HEK293 (cell line): Measurements from ENCODE around the gene CHCHD6.

ENCODE experiments used
- CTCF ChIA-PET: fragments of 350-600 bp; formaldehyde crosslinking; extraction: SDS; loops from one replicate; lab custom pipeline; 2021; ENCODE audit warnings: antibody characterized with exemption; lab: Yijun Ruan, JAX
- POLR2A ChIA-PET: fragments of 300-600 bp; formaldehyde crosslinking; extraction: SDS; loops from one replicate; lab custom pipeline; 2020; ENCODE audit warnings: antibody characterized with exemption, inconsistent platforms; lab: Yijun Ruan, JAX
- H3K27ac ChIP-seq: fragments of 200-500 bp; sonication (Bioruptor generic); 2 replicates; pipeline ENCODE4 v1.5.1; 2014; ENCODE audit warnings: low read depth, low read length, control low read depth, inconsistent platforms; ENCODE audit errors: extremely low read depth
- H3K36me3 ChIP-seq, 2 experiments: fragments of 200-500 bp in 1 of 2; sonication (Bioruptor generic) in 1 of 2; 1 replicate in 1 of 2; 2 replicates in 1 of 2; pipeline ENCODE4 v1.5.1; 2014 to 2017; ENCODE audit warnings: inconsistent platforms in 2 of 2, low read length in 2 of 2; ENCODE audit not compliant: control insufficient read depth in 2 of 2, insufficient read depth in 1 of 2
- H3K4me1 ChIP-seq: fragments of 200-500 bp; sonication (Bioruptor generic); 2 replicates; pipeline ENCODE4 v1.5.1; 2014; ENCODE audit warnings: mild to moderate bottlenecking, low read length, inconsistent platforms; ENCODE audit not compliant: control insufficient read depth, insufficient read depth
- H3K4me3 ChIP-seq: 2 replicates; pipeline ENCODE4 v1.5.1; 2011; ENCODE audit warnings: low read depth, mild to moderate bottlenecking, control low read depth, low read length, moderate library complexity
- H3K9me3 ChIP-seq: fragments of 200-500 bp; sonication (Bioruptor generic); 2 replicates; pipeline ENCODE4 v1.5.1; 2014; ENCODE audit warnings: low read depth, low read length, inconsistent platforms; ENCODE audit not compliant: control insufficient read depth, insufficient read depth
- EGR2 ChIP-seq: fragments of 450-650 bp; formaldehyde crosslinking; IDR thresholded peaks from 2 replicates; pipeline ENCODE4 v1.5.1; 2016; ENCODE audit warnings: low read depth, missing biosample characterization, missing genetic modification characterization
- KLF8 ChIP-seq: fragments of 450-650 bp; formaldehyde crosslinking; IDR thresholded peaks from 2 replicates; pipeline ENCODE4 v1.5.1; 2016; ENCODE audit warnings: missing biosample characterization, missing genetic modification characterization
- SCRT2 ChIP-seq: fragments of 450-650 bp; formaldehyde crosslinking; IDR thresholded peaks from 2 replicates; pipeline ENCODE4 v1.5.1; 2016; ENCODE audit warnings: missing biosample characterization, missing genetic modification characterization
- ZBTB48 ChIP-seq: fragments of 450-650 bp; formaldehyde crosslinking; IDR thresholded peaks from 2 replicates; pipeline ENCODE4 v1.5.1; 2016; ENCODE audit warnings: missing biosample characterization, missing genetic modification characterization
- ZNF10 ChIP-seq: fragments of 450-650 bp; formaldehyde crosslinking; IDR thresholded peaks from 2 replicates; pipeline ENCODE4 v1.5.1; 2017; ENCODE audit warnings: missing biosample characterization, missing genetic modification characterization
- ZNF169 ChIP-seq: fragments of 450-650 bp; formaldehyde crosslinking; IDR thresholded peaks from 2 replicates; pipeline ENCODE4 v1.5.1; 2016; ENCODE audit warnings: missing biosample characterization, missing genetic modification characterization
- ZNF19 ChIP-seq: fragments of 450-650 bp; formaldehyde crosslinking; IDR thresholded peaks from 2 replicates; pipeline ENCODE4; 2016; ENCODE audit warnings: missing biosample characterization, missing genetic modification characterization, low read depth
- ZNF211 ChIP-seq: fragments of 450-650 bp; formaldehyde crosslinking; IDR thresholded peaks from 2 replicates; pipeline ENCODE4 v1.5.1; 2016; ENCODE audit warnings: low read depth, missing biosample characterization, missing genetic modification characterization
- ZNF311 ChIP-seq: fragments of 450-650 bp; formaldehyde crosslinking; IDR thresholded peaks from 2 replicates; pipeline ENCODE4 v1.5.1; 2017; ENCODE audit warnings: missing biosample characterization, missing genetic modification characterization, borderline replicate concordance
- ZNF501 ChIP-seq: fragments of 450-650 bp; formaldehyde crosslinking; IDR thresholded peaks from 2 replicates; pipeline ENCODE4 v1.5.1; 2016; ENCODE audit warnings: missing biosample characterization, missing genetic modification characterization
- ZNF600 ChIP-seq: fragments of 450-650 bp; formaldehyde crosslinking; IDR thresholded peaks from 2 replicates; pipeline ENCODE4 v1.5.1; 2016; ENCODE audit warnings: missing biosample characterization, missing genetic modification characterization
- ZNF629 ChIP-seq: fragments of 450-650 bp; formaldehyde crosslinking; IDR thresholded peaks from 2 replicates; pipeline ENCODE4 v1.5.1; 2017; ENCODE audit warnings: missing biosample characterization, missing genetic modification characterization
- ZNF701 ChIP-seq: fragments of 450-650 bp; formaldehyde crosslinking; IDR thresholded peaks from 2 replicates; pipeline ENCODE4 v1.5.1; 2016; ENCODE audit warnings: missing biosample characterization, missing genetic modification characterization
- ZNF707 ChIP-seq: fragments of 450-650 bp; formaldehyde crosslinking; IDR thresholded peaks from 2 replicates; pipeline ENCODE4 v1.5.1; 2016; ENCODE audit warnings: missing biosample characterization, missing genetic modification characterization
- ZSCAN16 ChIP-seq: fragments of 450-650 bp; formaldehyde crosslinking; IDR thresholded peaks from 2 replicates; pipeline ENCODE4 v1.5.1; 2016; ENCODE audit warnings: missing biosample characterization, missing genetic modification characterization
- TF ChIP-seq, protein P1 (sequence below): sonication (generic); formaldehyde crosslinking; IDR thresholded peaks from 2 replicates; pipeline ENCODE4 v1.8.1; 2022; ENCODE audit warnings: mild to moderate bottlenecking, moderate library complexity, missing genetic modification reagents
- TF ChIP-seq, protein P2 (sequence below): fragments of 450-650 bp; formaldehyde crosslinking; conservative IDR thresholded peaks from 2 replicates; pipeline ENCODE4 v1.5.1; 2016; ENCODE audit warnings: low read depth, missing biosample characterization, missing genetic modification characterization
- TF ChIP-seq, protein P3 (sequence below): fragments of 450-650 bp; formaldehyde crosslinking; IDR thresholded peaks from 2 replicates; pipeline ENCODE4 v1.5.1; 2016; ENCODE audit warnings: missing biosample characterization, missing genetic modification characterization
- TF ChIP-seq, protein P4 (sequence below): fragments of 450-650 bp; formaldehyde crosslinking; IDR thresholded peaks from 2 replicates; pipeline ENCODE4 v1.5.1; 2017; ENCODE audit warnings: missing biosample characterization, missing genetic modification characterization
- TF ChIP-seq, protein P5 (sequence below): fragments of 450-650 bp; formaldehyde crosslinking; IDR thresholded peaks from 2 replicates; pipeline ENCODE4 v1.5.1; 2016; ENCODE audit warnings: missing biosample characterization, missing genetic modification characterization

The CHCHD6 gene

DNA sequence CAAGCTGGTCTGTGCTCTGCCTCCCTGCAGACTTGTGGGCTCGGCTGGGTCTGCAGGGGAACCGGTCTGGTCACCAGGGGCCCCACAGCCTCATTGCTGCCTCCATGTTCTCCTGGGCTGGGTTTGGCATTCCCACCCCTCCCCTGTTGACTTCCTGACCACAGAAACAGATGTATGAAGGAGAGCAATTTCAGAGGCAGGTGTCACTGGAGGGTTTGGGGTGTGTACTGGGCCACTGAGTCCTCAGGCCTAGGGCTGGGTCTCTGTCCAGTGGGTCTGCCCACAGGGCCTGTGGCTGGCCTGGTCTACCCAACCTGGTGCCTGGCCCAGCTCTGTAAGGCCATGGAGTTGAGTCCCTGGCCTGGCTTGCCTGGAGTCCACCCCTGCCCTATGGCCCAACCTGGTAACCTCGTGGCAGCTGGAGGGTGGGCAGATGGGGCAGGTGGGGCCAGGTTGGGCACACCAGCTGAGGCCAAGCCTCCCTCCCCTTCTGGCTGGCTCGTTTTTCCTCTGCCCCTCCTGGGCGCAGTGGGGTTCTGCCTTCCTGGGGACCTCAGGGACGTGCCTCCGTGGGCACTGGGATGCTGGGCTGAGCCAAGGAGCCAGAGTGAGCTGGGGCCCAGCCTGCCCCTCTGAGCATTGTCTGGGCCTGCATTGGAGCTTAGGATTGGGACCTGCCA lies 299.7 kb downstream of the CHCHD6 start:
- H3K36me3 ChIP-seq, result peaks cover 0 to 31% of the 10 kb centered on the region in 2 experiments; a peak in 1 of 3 replicates
- no peaks in the 10 kb centered on the region for H3K9me3 ChIP-seq
- H3K4me1 ChIP-seq, result no peaks in the 10 kb centered on the region; the same call in 1 of the 2 replicates
- H3K27ac ChIP-seq, result no peak overlapping the region
- H3K4me3 ChIP-seq, result no peak overlapping the region
- TF ChIP-seq ZNF311 (tag by site-specific recombination) (no peak), ZNF707 (tag by site-specific recombination) (no peak), ZBTB48 (tag by site-specific recombination) (no peak), ZNF19 (no peak), ZNF211 (no peak), ZSCAN16 (tag by site-specific recombination) (no peak), KLF8 (tag by site-specific recombination) (no peak), ZNF501 (no peak), ZNF701 (tag by site-specific recombination) (no peak), EGR2 (no peak), SCRT2 (tag by site-specific recombination) (no peak), ZNF169 (tag by site-specific recombination) (no peak), ZNF629 (tag by site-specific recombination) (no peak), ZNF10 (no peak), ZNF600 (no peak)
- TF ChIP-seq, protein P1, sequence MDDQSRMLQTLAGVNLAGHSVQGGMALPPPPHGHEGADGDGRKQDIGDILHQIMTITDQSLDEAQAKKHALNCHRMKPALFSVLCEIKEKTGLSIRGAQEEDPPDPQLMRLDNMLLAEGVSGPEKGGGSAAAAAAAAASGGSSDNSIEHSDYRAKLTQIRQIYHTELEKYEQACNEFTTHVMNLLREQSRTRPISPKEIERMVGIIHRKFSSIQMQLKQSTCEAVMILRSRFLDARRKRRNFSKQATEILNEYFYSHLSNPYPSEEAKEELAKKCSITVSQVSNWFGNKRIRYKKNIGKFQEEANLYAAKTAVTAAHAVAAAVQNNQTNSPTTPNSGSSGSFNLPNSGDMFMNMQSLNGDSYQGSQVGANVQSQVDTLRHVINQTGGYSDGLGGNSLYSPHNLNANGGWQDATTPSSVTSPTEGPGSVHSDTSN (CRISPR knock-in tag), result no peak
- TF ChIP-seq, protein P2, sequence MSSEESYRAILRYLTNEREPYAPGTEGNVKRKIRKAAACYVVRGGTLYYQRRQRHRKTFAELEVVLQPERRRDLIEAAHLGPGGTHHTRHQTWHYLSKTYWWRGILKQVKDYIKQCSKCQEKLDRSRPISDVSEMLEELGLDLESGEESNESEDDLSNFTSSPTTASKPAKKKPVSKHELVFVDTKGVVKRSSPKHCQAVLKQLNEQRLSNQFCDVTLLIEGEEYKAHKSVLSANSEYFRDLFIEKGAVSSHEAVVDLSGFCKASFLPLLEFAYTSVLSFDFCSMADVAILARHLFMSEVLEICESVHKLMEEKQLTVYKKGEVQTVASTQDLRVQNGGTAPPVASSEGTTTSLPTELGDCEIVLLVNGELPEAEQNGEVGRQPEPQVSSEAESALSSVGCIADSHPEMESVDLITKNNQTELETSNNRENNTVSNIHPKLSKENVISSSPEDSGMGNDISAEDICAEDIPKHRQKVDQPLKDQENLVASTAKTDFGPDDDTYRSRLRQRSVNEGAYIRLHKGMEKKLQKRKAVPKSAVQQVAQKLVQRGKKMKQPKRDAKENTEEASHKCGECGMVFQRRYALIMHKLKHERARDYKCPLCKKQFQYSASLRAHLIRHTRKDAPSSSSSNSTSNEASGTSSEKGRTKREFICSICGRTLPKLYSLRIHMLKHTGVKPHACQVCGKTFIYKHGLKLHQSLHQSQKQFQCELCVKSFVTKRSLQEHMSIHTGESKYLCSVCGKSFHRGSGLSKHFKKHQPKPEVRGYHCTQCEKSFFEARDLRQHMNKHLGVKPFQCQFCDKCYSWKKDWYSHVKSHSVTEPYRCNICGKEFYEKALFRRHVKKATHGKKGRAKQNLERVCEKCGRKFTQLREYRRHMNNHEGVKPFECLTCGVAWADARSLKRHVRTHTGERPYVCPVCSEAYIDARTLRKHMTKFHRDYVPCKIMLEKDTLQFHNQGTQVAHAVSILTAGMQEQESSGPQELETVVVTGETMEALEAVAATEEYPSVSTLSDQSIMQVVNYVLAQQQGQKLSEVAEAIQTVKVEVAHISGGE (tag by site-specific recombination), result no peak
- TF ChIP-seq, protein P3, sequence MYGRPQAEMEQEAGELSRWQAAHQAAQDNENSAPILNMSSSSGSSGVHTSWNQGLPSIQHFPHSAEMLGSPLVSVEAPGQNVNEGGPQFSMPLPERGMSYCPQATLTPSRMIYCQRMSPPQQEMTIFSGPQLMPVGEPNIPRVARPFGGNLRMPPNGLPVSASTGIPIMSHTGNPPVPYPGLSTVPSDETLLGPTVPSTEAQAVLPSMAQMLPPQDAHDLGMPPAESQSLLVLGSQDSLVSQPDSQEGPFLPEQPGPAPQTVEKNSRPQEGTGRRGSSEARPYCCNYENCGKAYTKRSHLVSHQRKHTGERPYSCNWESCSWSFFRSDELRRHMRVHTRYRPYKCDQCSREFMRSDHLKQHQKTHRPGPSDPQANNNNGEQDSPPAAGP (tag by site-specific recombination), result no peak
- TF ChIP-seq, protein P4, sequence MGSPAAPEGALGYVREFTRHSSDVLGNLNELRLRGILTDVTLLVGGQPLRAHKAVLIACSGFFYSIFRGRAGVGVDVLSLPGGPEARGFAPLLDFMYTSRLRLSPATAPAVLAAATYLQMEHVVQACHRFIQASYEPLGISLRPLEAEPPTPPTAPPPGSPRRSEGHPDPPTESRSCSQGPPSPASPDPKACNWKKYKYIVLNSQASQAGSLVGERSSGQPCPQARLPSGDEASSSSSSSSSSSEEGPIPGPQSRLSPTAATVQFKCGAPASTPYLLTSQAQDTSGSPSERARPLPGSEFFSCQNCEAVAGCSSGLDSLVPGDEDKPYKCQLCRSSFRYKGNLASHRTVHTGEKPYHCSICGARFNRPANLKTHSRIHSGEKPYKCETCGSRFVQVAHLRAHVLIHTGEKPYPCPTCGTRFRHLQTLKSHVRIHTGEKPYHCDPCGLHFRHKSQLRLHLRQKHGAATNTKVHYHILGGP (tag by site-specific recombination), result no peak
- TF ChIP-seq, protein P5, sequence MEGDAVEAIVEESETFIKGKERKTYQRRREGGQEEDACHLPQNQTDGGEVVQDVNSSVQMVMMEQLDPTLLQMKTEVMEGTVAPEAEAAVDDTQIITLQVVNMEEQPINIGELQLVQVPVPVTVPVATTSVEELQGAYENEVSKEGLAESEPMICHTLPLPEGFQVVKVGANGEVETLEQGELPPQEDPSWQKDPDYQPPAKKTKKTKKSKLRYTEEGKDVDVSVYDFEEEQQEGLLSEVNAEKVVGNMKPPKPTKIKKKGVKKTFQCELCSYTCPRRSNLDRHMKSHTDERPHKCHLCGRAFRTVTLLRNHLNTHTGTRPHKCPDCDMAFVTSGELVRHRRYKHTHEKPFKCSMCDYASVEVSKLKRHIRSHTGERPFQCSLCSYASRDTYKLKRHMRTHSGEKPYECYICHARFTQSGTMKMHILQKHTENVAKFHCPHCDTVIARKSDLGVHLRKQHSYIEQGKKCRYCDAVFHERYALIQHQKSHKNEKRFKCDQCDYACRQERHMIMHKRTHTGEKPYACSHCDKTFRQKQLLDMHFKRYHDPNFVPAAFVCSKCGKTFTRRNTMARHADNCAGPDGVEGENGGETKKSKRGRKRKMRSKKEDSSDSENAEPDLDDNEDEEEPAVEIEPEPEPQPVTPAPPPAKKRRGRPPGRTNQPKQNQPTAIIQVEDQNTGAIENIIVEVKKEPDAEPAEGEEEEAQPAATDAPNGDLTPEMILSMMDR (tag by site-specific recombination), result no peak
- TF ChIP-seq, all 188 proteins: peak for 0
- ChIA-PET CTCF (interaction anchor here (0.7 kb wide), 1 partner anchor 389 kb away, joined by 3 read pairs; no protein-coding TSS in a partner anchor), POLR2A (no interaction called here)
